NCI-H1694 (cell line): ENCODE data around the gene PDGFA.

Source experiments
- DNase-seq: peaks from one replicate; lab custom pipeline; 2025; lab: John Stamatoyannopoulos, UW

The PDGFA gene

GRCh38 chr7:490461-491291 is 29.0 kb downstream of the PDGFA start:
- peak; percentile 40 for DNase-seq

GRCh38 chr7:489876-490275 is 29.8 kb downstream of the PDGFA start:
- no peak for DNase-seq

GRCh38 chr7:486216-486743 is 33.4 kb downstream of the PDGFA start:
- no peak for DNase-seq

GRCh38 chr7:485188-486081 is 34.2 kb downstream of the PDGFA start:
- no peak for DNase-seq

GRCh38 chr7:484356-485101 is 35.1 kb downstream of the PDGFA start:
- no peak for DNase-seq

- DNase-seq, result no peak
Observed at GRCh38 chr7:483656-484355, 35.8 kb downstream of the PDGFA start.

GRCh38 chr7:482521-483083 is 37.0 kb downstream of the PDGFA start:
- no peak for DNase-seq

GRCh38 chr7:481219-481930 is 38.3 kb downstream of the PDGFA start:
- DNase-seq, result no peak

- DNase-seq, result no peak
Observed at GRCh38 chr7:480531-481218, 39.0 kb downstream of the PDGFA start.

- no peak for DNase-seq
Observed at GRCh38 chr7:479948-480499, 39.6 kb downstream of the PDGFA start.

GRCh38 chr7:479115-479947 is 40.3 kb downstream of the PDGFA start:
- DNase-seq, result peak; percentile 84

GRCh38 chr7:477626-478220 is 41.9 kb downstream of the PDGFA start:
- DNase-seq, result no peak

GRCh38 chr7:476736-477360 is 42.8 kb downstream of the PDGFA start:
- DNase-seq, result no peak

GRCh38 chr7:475951-476441 is 43.6 kb downstream of the PDGFA start:
- DNase-seq, result no peak

GRCh38 chr7:475425-475728 is 44.3 kb downstream of the PDGFA start:
- DNase-seq, result no peak

GRCh38 chr7:474605-475424 is 44.8 kb downstream of the PDGFA start:
- no peak for DNase-seq
